HCT116 (cell line): ENCODE data around the gene OR52K2. TPM values are rescaled to one million over a fixed set of nuclear protein-coding genes. Genes with fewer than 3 reads are reported as not detected.

Experiments
- ATAC-seq: fragments of 200-7000 bp; cut with Tn5 transposase; 2 replicates; pipeline ENCODE4 v1.9.1; 2020; ENCODE audit warnings: mild to moderate bottlenecking, moderate library complexity
- BruUV-seq: library from RNA; stranded (reverse); fragments of 400-500 nt; replicated peaks from 2 replicates; lab custom pipeline; 2021; lab: Mats Ljungman, UMichigan
- CTCF ChIA-PET: fragments of 300-600 bp; sonication (Branson Sonifier 250); formaldehyde crosslinking; loops from one replicate; lab custom pipeline; 2021; ENCODE audit warnings: antibody characterized with exemption; lab: Charles Lee
- POLR2A ChIA-PET: fragments of 300-600, 350-600 bp; sonication (Branson Sonifier 250); formaldehyde crosslinking; loops from one replicate; lab custom pipeline; 2021; ENCODE audit warnings: antibody characterized with exemption; lab: Charles Lee
- RAD21 ChIA-PET, 2 experiments: fragments of 300-600 bp; sonication (Branson Sonifier 250); formaldehyde crosslinking; loops; one replicate each; lab custom pipeline; 2023; ENCODE audit warnings: low total read pairs in 2 of 2; ENCODE audit not compliant: uncharacterized antibody in 2 of 2, unreplicated experiment in 2 of 2, low non-redundant PET in 1 of 2; lab: Charles Lee
- DNase-seq: peaks from one replicate; pipeline ENCODE4 v3.0.0-alpha.2; 2010; ENCODE audit warnings: low read depth, low spot score
- H2AFZ ChIP-seq: fragments of 200-600 bp; shearing (Covaris generic), sonication (generic); 2 replicates; pipeline ENCODE4 v1.6.1; 2017; ENCODE audit warnings: low read depth, mixed run types, mixed read lengths, antibody characterized with exemption, low read length; ENCODE audit not compliant: poor library complexity, severe bottlenecking
- H3K27ac ChIP-seq: 2 replicates; pipeline ENCODE4 v1.5.1; 2012; ENCODE audit warnings: low read depth, low read length
- H3K27me3 ChIP-seq: fragments of 200-600 bp; sonication (generic); 2 replicates; pipeline ENCODE4 v1.6.1; 2016; ENCODE audit warnings: mixed run types, low read length, mixed read lengths; ENCODE audit not compliant: insufficient read depth
- H3K36me3 ChIP-seq, 2 experiments: fragments of 200-500 bp in 1 of 2; fragments of 200-600 bp in 1 of 2; sonication (Bioruptor generic) in 1 of 2; sonication (generic) in 1 of 2; 2 replicates each; pipeline versions ENCODE4 v1.5.1 to v1.6.1; 2014 to 2016; ENCODE audit warnings: low read length in 2 of 2, inconsistent platforms in 1 of 2, mixed read lengths in 1 of 2, mixed run types in 1 of 2; ENCODE audit not compliant: insufficient read depth in 2 of 2, control insufficient read depth in 1 of 2
- H3K4me1 ChIP-seq, 2 experiments: fragments of 200-600 bp in 1 of 2; sonication (generic) in 1 of 2; 2 replicates each; pipeline versions ENCODE4 v1.5.1 to v1.6.1; 2012 to 2017; ENCODE audit warnings: low read length in 2 of 2, inconsistent platforms in 1 of 2, mild to moderate bottlenecking in 1 of 2, mixed read lengths in 1 of 2, mixed run types in 1 of 2, moderate library complexity in 1 of 2; ENCODE audit not compliant: insufficient read depth in 2 of 2, control insufficient read depth in 1 of 2
- H3K4me2 ChIP-seq: fragments of 200-600 bp; sonication (generic); 2 replicates; pipeline ENCODE4 v1.6.1; 2017; ENCODE audit warnings: mixed run types, low read length, mixed read lengths
- H3K4me3 ChIP-seq, 2 experiments: fragments of 200-600 bp in 1 of 2; sonication (generic) in 1 of 2; replicated peaks in 1 of 2; 2 replicates each; pipeline ENCODE4 v1.5.1; 2011 to 2016; ENCODE audit warnings: low read length in 2 of 2, control low read depth in 1 of 2, low read depth in 1 of 2, mild to moderate bottlenecking in 1 of 2, mixed read lengths in 1 of 2, mixed run types in 1 of 2
- H3K79me2 ChIP-seq: fragments of 200-600 bp; sonication (generic); 2 replicates; pipeline ENCODE4 v1.6.1; 2017; ENCODE audit warnings: mild to moderate bottlenecking, mixed run types, low read length, moderate library complexity, mixed read lengths; ENCODE audit not compliant: insufficient read depth
- H3K9ac ChIP-seq: fragments of 200-600 bp; sonication (generic); 2 replicates; pipeline ENCODE4 v1.6.1; 2016; ENCODE audit warnings: low read length, mixed read lengths
- H3K9me2 ChIP-seq: fragments of 200-600 bp; sonication (generic), shearing (Covaris generic); 2 replicates; pipeline ENCODE4 v1.6.1; 2017; ENCODE audit warnings: mixed run types, mild to moderate bottlenecking, moderate library complexity; ENCODE audit not compliant: insufficient read depth
- H3K9me3 ChIP-seq, 2 experiments: fragments of 200-500 bp in 1 of 2; fragments of 200-600 bp in 1 of 2; sonication (Bioruptor generic) in 1 of 2; sonication (generic) in 1 of 2; 2 replicates each; pipeline ENCODE4 v1.6.1; 2014 to 2017; ENCODE audit warnings: low read length in 2 of 2, mixed read lengths in 2 of 2, inconsistent platforms in 1 of 2, low read depth in 1 of 2, mild to moderate bottlenecking in 1 of 2, mixed run types in 1 of 2, moderate library complexity in 1 of 2; ENCODE audit not compliant: control insufficient read depth in 1 of 2, insufficient read depth in 1 of 2
- H4K20me1 ChIP-seq: fragments of 200-600 bp; sonication (generic), shearing (Covaris generic); 2 replicates; pipeline ENCODE4 v1.6.1; 2017; ENCODE audit warnings: mixed run types, mild to moderate bottlenecking, moderate library complexity; ENCODE audit not compliant: insufficient read depth
- CBX3 ChIP-seq: IDR thresholded peaks from 2 replicates; pipeline ENCODE4 v1.6.1; 2012; ENCODE audit warnings: low read depth
- CEBPB ChIP-seq: IDR thresholded peaks from 2 replicates; pipeline ENCODE4 v1.6.1; 2012; ENCODE audit warnings: low read depth
- CTCF ChIP-seq, 3 experiments: fragments of 200-600 bp in 1 of 3; sonication (generic) in 1 of 3; IDR thresholded peaks in 2 of 3; conservative IDR thresholded peaks in 1 of 3; 2 replicates each; pipeline ENCODE4 v1.5.1; 2012 to 2017; ENCODE audit warnings: low read depth in 2 of 3, low read length in 2 of 3, antibody characterized with exemption in 1 of 3, borderline replicate concordance in 1 of 3, control low read depth in 1 of 3, mild to moderate bottlenecking in 1 of 3, mixed read lengths in 1 of 3, mixed run types in 1 of 3, moderate library complexity in 1 of 3; ENCODE audit not compliant: insufficient read depth in 1 of 3
- EZH2phosphoT487 ChIP-seq: fragments of 200-600 bp; IDR thresholded peaks from 2 replicates; pipeline ENCODE4 v1.6.1; 2018; ENCODE audit warnings: antibody characterized with exemption, borderline replicate concordance
- MAX ChIP-seq: IDR thresholded peaks from 2 replicates; pipeline ENCODE4 v1.6.1; 2012
- POLR2A ChIP-seq: IDR thresholded peaks from 2 replicates; pipeline ENCODE4 v1.7.0; 2011; ENCODE audit warnings: borderline replicate concordance; ENCODE audit not compliant: insufficient read depth, insufficient read length; ENCODE audit errors: extremely low read depth
- POLR2AphosphoS5 ChIP-seq: IDR thresholded peaks from 2 replicates; pipeline ENCODE4 v1.6.1; 2011; ENCODE audit warnings: mild to moderate bottlenecking, low read depth, low read length, moderate library complexity
- SIN3A ChIP-seq: IDR thresholded peaks from 2 replicates; pipeline ENCODE4 v1.6.1; 2012; ENCODE audit warnings: low read depth
- SP1 ChIP-seq: IDR thresholded peaks from 2 replicates; pipeline ENCODE4 v1.6.1; 2012; ENCODE audit warnings: low read depth
- SRF ChIP-seq: IDR thresholded peaks from 2 replicates; pipeline ENCODE4 v1.6.1; 2012; ENCODE audit warnings: low read depth
- YY1 ChIP-seq: IDR thresholded peaks from 2 replicates; pipeline ENCODE4 v1.6.1; 2011; ENCODE audit warnings: low read length, low read depth, moderate library complexity, mild to moderate bottlenecking; ENCODE audit not compliant: insufficient replicate concordance; ENCODE audit errors: extremely low read depth
- ZBTB33 ChIP-seq: IDR thresholded peaks from 2 replicates; pipeline ENCODE4 v1.6.1; 2011; ENCODE audit warnings: mild to moderate bottlenecking, low read length, moderate library complexity; ENCODE audit not compliant: insufficient replicate concordance; ENCODE audit errors: extremely low read depth
- intact Hi-C: fragments of 100-400 bp; cut with micrococcal nuclease; formaldehyde crosslinking; loops from 2 replicates; pipeline ENCODE4 v1.10.0; 2022
- total RNA-seq: library from RNA; stranded (reverse); gene quantifications from one replicate; pipeline ENCODE4 v1.2.1, GENCODE V29; 2021; ENCODE audit not compliant: unreplicated experiment

Gene OR52K2
- total RNA-seq, 1 experiment from 2014 or later = not detected

GRCh38 chr11:4466131-4466870 lies 17.2 kb downstream of the OR52K2 start:
- no peaks in the 10 kb centered on the region for H4K20me1 ChIP-seq
- intact Hi-C loops = no loop called here
- H3K27me3 ChIP-seq = 0 out of 2 replicates have a peak, but pooled peaks cover 6% of the 10 kb centered on the region
- no peaks in the 10 kb centered on the region for H3K9me3 ChIP-seq
- TF ChIP-seq POLR2A = no peak
- TF ChIP-seq CBX3 = no peak
- no peak for TF ChIP-seq CTCF (IDR thresholded peaks at IDR 0.05 in 2 of 3, conservative IDR thresholded peaks at IDR 0.05 in 1 of 3; ENCODE audit: borderline replicate concordance in 1 of 3, insufficient read depth in 1 of 3, low read depth in 2 of 3, low read length in 2 of 3)
- TF ChIP-seq SRF = no peak
- TF ChIP-seq SP1 = no peak
- TF ChIP-seq MAX = no peak
- no peak for TF ChIP-seq YY1
- no peak for TF ChIP-seq EZH2phosphoT487
- no peak for TF ChIP-seq SIN3A
- no peak for TF ChIP-seq ZBTB33
- TF ChIP-seq POLR2AphosphoS5 = no peak
- no peak for TF ChIP-seq CEBPB
- ATAC-seq (peak; percentile 47; the same call in 1 of the 2 replicates), DNase-seq (no peak)
- no peak overlapping the region for H2AFZ ChIP-seq
- H3K4me1 ChIP-seq = peaks cover 0 to 7% of the 10 kb centered on the region in 2 experiments; a peak in 2 of 4 replicates
- ChIA-PET CTCF (no interaction called here), POLR2A (no interaction called here), RAD21 (no interaction called here)
- no peaks in the 10 kb centered on the region for H3K79me2 ChIP-seq
- no peak overlapping the region for H3K9ac ChIP-seq
- no peak overlapping the region for H3K4me2 ChIP-seq
- H3K9me2 ChIP-seq = no peaks in the 10 kb centered on the region
- no peak overlapping the region for H3K4me3 ChIP-seq
- H3K36me3 ChIP-seq = no peaks in the 10 kb centered on the region
- no TSS peak for BruUV-seq
- H3K27ac ChIP-seq = no peak overlapping the region
